Measurements from ENCODE around the gene WDR90.

DNA sequence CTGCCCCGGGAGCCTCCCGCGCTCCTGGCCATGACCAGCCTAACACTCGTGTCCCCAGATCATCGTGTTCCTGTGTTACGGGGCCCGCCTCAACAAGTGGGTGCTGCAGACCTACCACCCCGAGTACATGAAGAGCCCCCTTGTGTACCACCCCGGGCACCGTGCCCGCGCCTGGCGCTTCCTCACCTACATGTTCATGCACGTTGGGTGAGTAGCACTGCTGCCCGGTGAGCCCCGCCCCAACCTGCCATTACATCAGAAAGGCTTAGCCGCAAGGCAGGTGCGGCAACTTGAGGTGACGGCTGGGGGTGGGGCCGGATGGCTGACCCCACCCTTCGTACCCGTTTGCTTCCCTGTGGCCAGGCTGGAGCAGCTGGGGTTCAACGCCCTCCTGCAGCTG is 27.7 kb downstream of the WDR90 start:
- TF ChIP-seq, protein P1, sequence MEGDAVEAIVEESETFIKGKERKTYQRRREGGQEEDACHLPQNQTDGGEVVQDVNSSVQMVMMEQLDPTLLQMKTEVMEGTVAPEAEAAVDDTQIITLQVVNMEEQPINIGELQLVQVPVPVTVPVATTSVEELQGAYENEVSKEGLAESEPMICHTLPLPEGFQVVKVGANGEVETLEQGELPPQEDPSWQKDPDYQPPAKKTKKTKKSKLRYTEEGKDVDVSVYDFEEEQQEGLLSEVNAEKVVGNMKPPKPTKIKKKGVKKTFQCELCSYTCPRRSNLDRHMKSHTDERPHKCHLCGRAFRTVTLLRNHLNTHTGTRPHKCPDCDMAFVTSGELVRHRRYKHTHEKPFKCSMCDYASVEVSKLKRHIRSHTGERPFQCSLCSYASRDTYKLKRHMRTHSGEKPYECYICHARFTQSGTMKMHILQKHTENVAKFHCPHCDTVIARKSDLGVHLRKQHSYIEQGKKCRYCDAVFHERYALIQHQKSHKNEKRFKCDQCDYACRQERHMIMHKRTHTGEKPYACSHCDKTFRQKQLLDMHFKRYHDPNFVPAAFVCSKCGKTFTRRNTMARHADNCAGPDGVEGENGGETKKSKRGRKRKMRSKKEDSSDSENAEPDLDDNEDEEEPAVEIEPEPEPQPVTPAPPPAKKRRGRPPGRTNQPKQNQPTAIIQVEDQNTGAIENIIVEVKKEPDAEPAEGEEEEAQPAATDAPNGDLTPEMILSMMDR (IDR thresholded peaks at IDR 0.05; ENCODE audit: low read depth, low read length) = no peak
- TF ChIP-seq POLR2A (IDR thresholded peaks at IDR 0.05; ENCODE audit: extremely low read depth, insufficient read length) (no peak), MYC (IDR thresholded peaks at IDR 0.05; ENCODE audit: low read depth, low read length) (no peak)
- TF ChIP-seq, protein P2, sequence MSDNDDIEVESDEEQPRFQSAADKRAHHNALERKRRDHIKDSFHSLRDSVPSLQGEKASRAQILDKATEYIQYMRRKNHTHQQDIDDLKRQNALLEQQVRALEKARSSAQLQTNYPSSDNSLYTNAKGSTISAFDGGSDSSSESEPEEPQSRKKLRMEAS (IDR thresholded peaks at IDR 0.05; ENCODE audit: low read depth, low read length) = no peak

Data from NB4 (cell line).